HEK293T (cell line): ENCODE measurements around the gene TMTC2.

Source experiments
- CTCF ChIA-PET: fragments of 350-600 bp; formaldehyde crosslinking; extraction: SDS; loops from one replicate; lab custom pipeline; 2021; ENCODE audit warnings: antibody characterized with exemption, inconsistent platforms; lab: Yijun Ruan, JAX
- POLR2A ChIA-PET: fragments of 350-600 bp; formaldehyde crosslinking; extraction: SDS; loops from one replicate; lab custom pipeline; 2020; ENCODE audit warnings: antibody characterized with exemption, inconsistent platforms; lab: Yijun Ruan, JAX
- DNase-seq: peaks from one replicate; pipeline ENCODE4 v3.0.0; 2012; ENCODE audit warnings: mixed read lengths; ENCODE audit errors: extremely low spot score
- ARNT ChIP-seq: fragments of 450-650 bp; IDR thresholded peaks from 2 replicates; pipeline ENCODE4 v1.6.1; 2017; ENCODE audit warnings: mild to moderate bottlenecking
- BHLHE40 ChIP-seq: fragments of 450-650 bp; IDR thresholded peaks from 2 replicates; pipeline ENCODE4 v1.6.1; 2016; ENCODE audit warnings: mild to moderate bottlenecking, moderate library complexity, borderline replicate concordance
- CTBP1 ChIP-seq: fragments of 450-650 bp; IDR thresholded peaks from 2 replicates; pipeline ENCODE4 v1.6.1; 2016; ENCODE audit warnings: borderline replicate concordance
- ELF4 ChIP-seq: fragments of 450-650 bp; IDR thresholded peaks from 2 replicates; pipeline ENCODE4 v1.6.1; 2017; ENCODE audit warnings: antibody characterized with exemption
- FOXA1 ChIP-seq: fragments of 450-650 bp; IDR thresholded peaks from 2 replicates; pipeline ENCODE4 v1.6.1; 2016; ENCODE audit warnings: mild to moderate bottlenecking
- FOXK2 ChIP-seq: fragments of 450-650 bp; IDR thresholded peaks from 2 replicates; pipeline ENCODE4 v1.6.1; 2016; ENCODE audit warnings: mild to moderate bottlenecking
- FOXM1 ChIP-seq: fragments of 450-650 bp; IDR thresholded peaks from 2 replicates; pipeline ENCODE4 v1.6.1; 2017; ENCODE audit warnings: mild to moderate bottlenecking, borderline replicate concordance
- HDGF ChIP-seq: fragments of 450-650 bp; IDR thresholded peaks from 2 replicates; pipeline ENCODE4 v1.6.1; 2017; ENCODE audit warnings: antibody characterized with exemption, borderline replicate concordance
- L3MBTL2 ChIP-seq: fragments of 450-650 bp; conservative IDR thresholded peaks from 2 replicates; pipeline ENCODE4 v1.6.1; 2016; ENCODE audit warnings: mild to moderate bottlenecking
- LEF1 ChIP-seq: fragments of 450-650 bp; IDR thresholded peaks from 2 replicates; pipeline ENCODE4 v1.6.1; 2017; ENCODE audit warnings: mild to moderate bottlenecking, borderline replicate concordance
- NFRKB ChIP-seq: fragments of 450-650 bp; IDR thresholded peaks from 2 replicates; pipeline ENCODE4 v1.6.1; 2016; ENCODE audit warnings: mild to moderate bottlenecking, moderate library complexity
- PKNOX1 ChIP-seq: fragments of 450-650 bp; IDR thresholded peaks from 2 replicates; pipeline ENCODE4 v1.6.1; 2016
- SP1 ChIP-seq: fragments of 450-650 bp; IDR thresholded peaks from 2 replicates; pipeline ENCODE4 v1.6.1; 2017
- SUZ12 ChIP-seq: fragments of 450-650 bp; IDR thresholded peaks from 2 replicates; pipeline ENCODE4 v1.6.1; 2016; ENCODE audit warnings: mild to moderate bottlenecking
- TARDBP ChIP-seq: fragments of 450-650 bp; IDR thresholded peaks from 2 replicates; pipeline ENCODE4 v1.6.1; 2016
- ZNF384 ChIP-seq: fragments of 450-650 bp; IDR thresholded peaks from 2 replicates; pipeline ENCODE4 v1.6.1; 2016

The TMTC2 gene

GRCh38 chr12:82876075-82876474 lies 189.4 kb downstream of the TMTC2 start:
- ChIA-PET CTCF (interaction anchor here (0.9 kb wide), 1 partner anchor 190 kb away, joined by 3 read pairs; no protein-coding TSS in a partner anchor), POLR2A (no interaction called here)
- no peak for DNase-seq
- TF ChIP-seq TARDBP: no peak

- ChIA-PET CTCF (interaction anchor here (0.8 kb wide), 1 partner anchor 8 kb away, joined by 3 read pairs; no protein-coding TSS in a partner anchor), POLR2A (no interaction called here)
- TF ChIP-seq NFRKB: no peak
- TF ChIP-seq L3MBTL2: no peak
- no peak for DNase-seq
Observed at GRCh38 chr12:82877963-82878362, 191.3 kb downstream of the TMTC2 start.

- CTCF ChIA-PET: no interaction called here
- DNase-seq: peak; percentile 13
- POLR2A ChIA-PET: no interaction called here
- TF ChIP-seq PKNOX1 (peak; percentile 76), ELF4 (no peak), NFRKB (no peak)
Observed at GRCh38 chr12:82880442-82880901, 193.8 kb downstream of the TMTC2 start.

GRCh38 chr12:82883394-82884355 lies 197.0 kb downstream of the TMTC2 start:
- DNase-seq: no peak
- ChIA-PET CTCF (no interaction called here), POLR2A (no interaction called here)
- TF ChIP-seq FOXA1: no peak
- no peak for TF ChIP-seq LEF1
- TF ChIP-seq ZNF384: no peak
- no peak for TF ChIP-seq CTBP1
- no peak for TF ChIP-seq BHLHE40
- TF ChIP-seq SP1: no peak
- TF ChIP-seq HDGF: no peak
- no peak for TF ChIP-seq FOXM1
- TF ChIP-seq SUZ12: no peak
- no peak for TF ChIP-seq ELF4
- no peak for TF ChIP-seq TARDBP
- no peak for TF ChIP-seq NFRKB
- TF ChIP-seq PKNOX1: no peak

- CTCF ChIA-PET: interaction anchor here (0.9 kb wide), 1 partner anchor 9 kb away, joined by 3 read pairs; no protein-coding TSS in a partner anchor
- TF ChIP-seq LEF1: no peak
- TF ChIP-seq TARDBP: no peak
- no peak for TF ChIP-seq NFRKB
- TF ChIP-seq ELF4: no peak
- TF ChIP-seq HDGF: no peak
- no peak for TF ChIP-seq ARNT
- no peak for TF ChIP-seq FOXA1
- no peak for TF ChIP-seq SUZ12
- TF ChIP-seq ZNF384: no peak
- TF ChIP-seq SP1: no peak
- TF ChIP-seq FOXK2: no peak
- no peak for TF ChIP-seq PKNOX1
- no peak for TF ChIP-seq BHLHE40
- no peak for TF ChIP-seq FOXM1
- no peak for TF ChIP-seq CTBP1
- no peak for DNase-seq
- POLR2A ChIA-PET: no interaction called here
Observed at GRCh38 chr12:82886671-82887340, 200.1 kb downstream of the TMTC2 start.

GRCh38 chr12:82893896-82894295 lies 207.2 kb downstream of the TMTC2 start:
- DNase-seq: no peak
- POLR2A ChIA-PET: no interaction called here
- CTCF ChIA-PET: no interaction called here
- TF ChIP-seq CTBP1 (no peak), FOXM1 (no peak), ELF4 (no peak), PKNOX1 (no peak), SP1 (no peak), ARNT (no peak), NFRKB (no peak), SUZ12 (no peak), TARDBP (no peak), FOXK2 (no peak), L3MBTL2 (no peak), HDGF (no peak), LEF1 (no peak), FOXA1 (no peak), ZNF384 (no peak)
